ENCODE results near the gene KCNQ5. TPM values are rescaled to one million over a fixed set of nuclear protein-coding genes. Genes with fewer than 3 reads are reported as not detected.

KCNQ5 gene
- total RNA-seq, 1 donor from 2014 or later: 1.2 TPM

- Mint-ChIP-seq H3K27me3 (ENCODE audit: low read depth) (no peaks in the 10 kb centered on the region), H3K4me3 (no peak overlapping the region), H3K36me3 (ENCODE audit: low read depth) (no peaks in the 10 kb centered on the region), H3K9me3 (no peaks in the 10 kb centered on the region), H3K27ac (ENCODE audit: unreplicated experiment) (no peak overlapping the region), H3K4me1 (peaks cover 15% of the 10 kb centered on the region)
- TF ChIP-seq, protein P1, sequence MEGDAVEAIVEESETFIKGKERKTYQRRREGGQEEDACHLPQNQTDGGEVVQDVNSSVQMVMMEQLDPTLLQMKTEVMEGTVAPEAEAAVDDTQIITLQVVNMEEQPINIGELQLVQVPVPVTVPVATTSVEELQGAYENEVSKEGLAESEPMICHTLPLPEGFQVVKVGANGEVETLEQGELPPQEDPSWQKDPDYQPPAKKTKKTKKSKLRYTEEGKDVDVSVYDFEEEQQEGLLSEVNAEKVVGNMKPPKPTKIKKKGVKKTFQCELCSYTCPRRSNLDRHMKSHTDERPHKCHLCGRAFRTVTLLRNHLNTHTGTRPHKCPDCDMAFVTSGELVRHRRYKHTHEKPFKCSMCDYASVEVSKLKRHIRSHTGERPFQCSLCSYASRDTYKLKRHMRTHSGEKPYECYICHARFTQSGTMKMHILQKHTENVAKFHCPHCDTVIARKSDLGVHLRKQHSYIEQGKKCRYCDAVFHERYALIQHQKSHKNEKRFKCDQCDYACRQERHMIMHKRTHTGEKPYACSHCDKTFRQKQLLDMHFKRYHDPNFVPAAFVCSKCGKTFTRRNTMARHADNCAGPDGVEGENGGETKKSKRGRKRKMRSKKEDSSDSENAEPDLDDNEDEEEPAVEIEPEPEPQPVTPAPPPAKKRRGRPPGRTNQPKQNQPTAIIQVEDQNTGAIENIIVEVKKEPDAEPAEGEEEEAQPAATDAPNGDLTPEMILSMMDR (conservative IDR thresholded peaks at IDR 0.05): no peak
- DNase-seq (ENCODE audit: low read depth, low spot score): no peak
Measured at GRCh38 chr6:73079611-73079955, 457.7 kb downstream of the KCNQ5 start.

- Mint-ChIP-seq H3K4me1 (peaks cover 19% of the 10 kb centered on the region), H3K36me3 (ENCODE audit: low read depth) (no peaks in the 10 kb centered on the region), H3K27ac (ENCODE audit: unreplicated experiment) (peak overlapping the region; percentile 48), H3K27me3 (ENCODE audit: low read depth) (no peaks in the 10 kb centered on the region), H3K9me3 (no peaks in the 10 kb centered on the region), H3K4me3 (no peak overlapping the region)
- no peak for DNase-seq (ENCODE audit: low read depth, low spot score)
- TF ChIP-seq, protein P1 (conservative IDR thresholded peaks at IDR 0.05): no peak
Measured at GRCh38 chr6:73079978-73080377, 458.1 kb downstream of the KCNQ5 start.

- TF ChIP-seq, protein P1 (conservative IDR thresholded peaks at IDR 0.05): no peak
- H3K4me1 Mint-ChIP-seq: peaks cover 33% of the 10 kb centered on the region
- H3K36me3 Mint-ChIP-seq (ENCODE audit: low read depth): no peaks in the 10 kb centered on the region
- H3K4me3 Mint-ChIP-seq: no peak overlapping the region
- DNase-seq (ENCODE audit: low read depth, low spot score): no peak
- H3K9me3 Mint-ChIP-seq: no peaks in the 10 kb centered on the region
- no peak overlapping the region for H3K27ac Mint-ChIP-seq (ENCODE audit: unreplicated experiment)
- no peaks in the 10 kb centered on the region for H3K27me3 Mint-ChIP-seq (ENCODE audit: low read depth)
Measured at GRCh38 chr6:73081955-73082354, 460.1 kb downstream of the KCNQ5 start.

DNA sequence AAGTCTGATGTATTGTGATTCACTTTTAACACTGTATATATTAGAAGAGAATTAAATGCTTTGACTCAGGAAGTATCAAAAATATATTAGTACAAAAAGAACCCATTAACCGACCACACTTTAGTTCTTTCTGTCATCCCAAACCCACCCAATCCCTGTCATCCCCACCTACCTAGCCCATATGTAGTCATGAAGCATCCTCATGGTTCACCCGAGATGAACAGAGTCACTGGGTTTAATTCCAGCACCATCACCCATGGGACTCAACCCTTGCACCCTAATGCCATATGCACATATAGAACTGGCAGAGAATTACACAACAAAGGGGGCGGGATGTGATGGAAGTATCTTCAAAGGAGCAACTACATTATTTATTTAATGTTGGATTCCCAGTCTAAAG is 462.0 kb downstream of the KCNQ5 start:
- H3K27ac Mint-ChIP-seq (ENCODE audit: unreplicated experiment): no peak overlapping the region
- no peak for DNase-seq (ENCODE audit: low read depth, low spot score)
- no peaks in the 10 kb centered on the region for H3K27me3 Mint-ChIP-seq (ENCODE audit: low read depth)
- H3K36me3 Mint-ChIP-seq (ENCODE audit: low read depth): no peaks in the 10 kb centered on the region
- TF ChIP-seq, protein P1 (conservative IDR thresholded peaks at IDR 0.05): no peak
- H3K9me3 Mint-ChIP-seq: no peaks in the 10 kb centered on the region
- H3K4me1 Mint-ChIP-seq: peaks cover 33% of the 10 kb centered on the region
- no peak overlapping the region for H3K4me3 Mint-ChIP-seq

DNA sequence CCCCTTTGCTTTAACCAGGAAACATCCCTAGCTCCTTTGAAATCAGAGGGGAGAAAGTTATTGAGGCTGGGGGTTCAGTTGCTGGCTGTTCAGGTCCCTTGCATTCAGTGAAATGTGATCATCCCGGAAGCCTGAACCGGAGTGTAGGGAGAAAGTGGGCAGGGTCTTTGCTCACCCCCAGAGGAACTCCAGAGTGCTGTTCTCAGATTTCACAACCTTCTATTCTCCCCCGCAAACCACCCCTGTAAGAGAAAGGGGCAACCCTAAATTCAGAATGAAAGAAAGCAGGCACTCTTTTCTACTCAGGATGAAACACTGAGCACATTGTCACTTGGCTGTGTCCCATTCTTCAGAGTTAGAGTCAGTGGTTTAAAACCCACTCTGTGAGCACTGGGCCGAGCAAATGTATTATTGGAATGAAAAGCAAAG is 463.6 kb downstream of the KCNQ5 start:
- Mint-ChIP-seq H3K4me3 (peak overlapping the region; percentile 12), H3K27me3 (ENCODE audit: low read depth) (no peaks in the 10 kb centered on the region), H3K4me1 (peaks cover 22% of the 10 kb centered on the region), H3K9me3 (no peaks in the 10 kb centered on the region), H3K36me3 (ENCODE audit: low read depth) (no peaks in the 10 kb centered on the region), H3K27ac (ENCODE audit: unreplicated experiment) (peak overlapping the region; percentile 39)
- peak; percentile 8 for DNase-seq (ENCODE audit: low read depth, low spot score)
- TF ChIP-seq, protein P1 (conservative IDR thresholded peaks at IDR 0.05): no peak

GRCh38 chr6:73086726-73087125 is 464.9 kb downstream of the KCNQ5 start:
- TF ChIP-seq, protein P1 (conservative IDR thresholded peaks at IDR 0.05): no peak
- Mint-ChIP-seq H3K36me3 (ENCODE audit: low read depth) (no peaks in the 10 kb centered on the region), H3K27ac (ENCODE audit: unreplicated experiment) (no peak overlapping the region), H3K4me1 (peaks cover 22% of the 10 kb centered on the region), H3K4me3 (no peak overlapping the region), H3K27me3 (ENCODE audit: low read depth) (no peaks in the 10 kb centered on the region), H3K9me3 (no peaks in the 10 kb centered on the region)
- no peak for DNase-seq (ENCODE audit: low read depth, low spot score)
